Stimulated activated CD8-positive, alpha-beta memory T cell treated with anti-CD3 and anti-CD28 coated beads, Interleukin-15, amount 100 ng/mL, for 4 hours (primary cell): ENCODE measurements around the gene ACTL10.
A peak's percentile ranks its signal among the peaks of the same experiment; 100 is the strongest.

Experiments
- DNase-seq, 2 donors: peaks; one replicate each; pipeline ENCODE4 v3.0.0-alpha.2; 2020; ENCODE audit warnings: low read depth in 2 of 2

The ACTL10 gene

GRCh38 chr20:33676652-33677645, 10.2 kb downstream of the ACTL10 start:
- no peak for DNase-seq

GRCh38 chr20:33677991-33678702, 11.4 kb downstream of the ACTL10 start:
- DNase-seq, result no peak

- no peak for DNase-seq
Measured at GRCh38 chr20:33679758-33680485, 13.2 kb downstream of the ACTL10 start.

- DNase-seq, result no peak
Measured at GRCh38 chr20:33680686-33681085, 13.9 kb downstream of the ACTL10 start.

- no peak for DNase-seq
Measured at GRCh38 chr20:33681288-33681687, 14.5 kb downstream of the ACTL10 start.

GRCh38 chr20:33681728-33682353, 15.1 kb downstream of the ACTL10 start:
- DNase-seq, result no peak

GRCh38 chr20:33684533-33685327, 18.0 kb downstream of the ACTL10 start:
- DNase-seq, result no peak

GRCh38 chr20:33685328-33686099, 18.8 kb downstream of the ACTL10 start:
- DNase-seq, result no peak

- DNase-seq, result peak; percentile 83 to 89
Measured at GRCh38 chr20:33686100-33686983, 19.6 kb downstream of the ACTL10 start, which contains the start of gene E2F1. Gene E2F1, minus strand, starts transcription at chr20:33686385. Its CDS starts 121 bp downstream, at chr20:33686264.

- DNase-seq, result no peak
Measured at GRCh38 chr20:33686984-33687366, 20.2 kb downstream of the ACTL10 start.

- DNase-seq, result no peak
Measured at GRCh38 chr20:33687370-33687915, 20.7 kb downstream of the ACTL10 start.

GRCh38 chr20:33687993-33688937, 21.5 kb downstream of the ACTL10 start:
- no peak for DNase-seq

GRCh38 chr20:33688938-33689424, 22.2 kb downstream of the ACTL10 start:
- no peak for DNase-seq

GRCh38 chr20:33689493-33689892, 22.8 kb downstream of the ACTL10 start:
- no peak for DNase-seq

- DNase-seq, result no peak
Measured at GRCh38 chr20:33689973-33690372, 23.2 kb downstream of the ACTL10 start.

- no peak for DNase-seq
Measured at GRCh38 chr20:33693289-33693688, 26.5 kb downstream of the ACTL10 start.
